HG03175 (cell line): ENCODE measurements around the gene CDC42.

ENCODE experiments used
- ATAC-seq: cut with Tn5 transposase; IDR thresholded peaks from one replicate; pipeline ENCODE4 v1.9.1; 2021; ENCODE audit warnings: mild to moderate bottlenecking, moderate library complexity; ENCODE audit not compliant: unreplicated experiment

The CDC42 gene

DNA sequence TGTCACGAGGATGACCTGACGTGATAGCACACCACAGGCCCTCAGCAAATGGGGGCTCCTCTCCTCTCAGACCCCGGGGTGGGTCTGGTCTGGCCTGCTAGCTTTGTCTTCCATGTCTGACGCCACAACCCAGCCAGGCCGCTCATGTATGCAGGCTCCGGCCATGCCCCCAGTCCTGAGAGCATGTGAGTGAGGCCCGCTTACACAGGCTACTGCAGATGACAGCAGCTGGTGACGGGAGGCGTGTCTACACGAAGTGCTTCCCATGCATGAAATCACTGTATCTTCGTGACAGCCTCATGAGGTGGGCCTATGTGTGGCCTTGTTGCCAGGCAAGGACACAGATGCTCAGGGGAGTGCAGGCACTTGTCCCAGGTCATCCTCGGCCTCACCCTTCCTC is 74.0 kb downstream of the CDC42 start:
- no peak for ATAC-seq

GRCh38 chr1:22127248-22127647 is 74.7 kb downstream of the CDC42 start:
- ATAC-seq = no peak

- no peak for ATAC-seq
These were observed 75.2 kb downstream of the CDC42 start for GRCh38 chr1:22127731-22128130.

DNA sequence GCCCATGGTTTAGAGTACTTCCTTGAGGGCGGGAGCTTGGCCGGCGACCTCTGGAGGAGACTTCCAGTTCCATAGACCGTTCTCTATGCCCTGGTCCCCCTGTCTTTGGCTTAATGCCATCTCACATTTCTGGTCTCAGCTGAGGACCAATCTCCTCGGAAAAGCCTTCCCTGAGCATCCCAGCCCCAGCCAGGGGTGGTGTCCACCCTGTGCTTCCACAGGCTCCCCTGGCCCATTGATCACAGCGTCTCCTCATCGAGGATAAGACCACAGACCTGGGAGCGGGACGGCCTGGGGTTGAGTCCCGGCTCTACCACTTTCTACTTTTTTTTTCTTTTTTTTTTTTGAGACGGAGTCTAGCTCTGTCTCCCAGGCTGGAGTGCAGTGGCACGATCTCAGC is 75.9 kb downstream of the CDC42 start:
- no peak for ATAC-seq

DNA sequence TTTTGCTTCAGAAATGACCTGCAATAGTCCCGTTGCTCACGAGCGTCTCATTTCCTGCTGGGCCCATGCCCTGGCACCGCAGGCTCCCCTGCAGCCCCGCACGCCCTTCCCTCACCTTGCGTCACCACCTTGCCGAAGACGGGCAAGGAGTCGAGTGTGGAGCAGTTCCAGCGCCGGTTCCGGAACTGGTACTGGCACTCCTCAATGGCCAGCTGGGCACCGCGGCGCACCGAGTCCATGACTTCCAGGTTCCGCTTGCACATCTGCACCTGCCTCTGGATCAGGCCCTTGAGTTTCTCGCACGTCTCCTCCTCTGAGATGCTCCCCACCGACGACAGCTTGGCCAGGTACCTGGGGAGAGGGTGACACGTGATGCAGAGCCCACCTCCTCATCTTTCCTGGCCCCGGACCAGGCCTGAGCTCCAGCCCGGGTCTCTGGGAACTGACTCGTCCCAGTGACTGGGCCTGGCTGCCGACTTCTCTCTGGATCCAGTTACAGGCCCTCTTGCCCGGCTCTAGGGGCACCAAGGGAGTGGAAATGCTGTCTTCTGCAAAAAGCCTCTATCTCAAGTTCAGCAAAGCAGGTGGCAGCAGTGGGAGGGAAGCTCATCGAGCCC is 77.1 kb downstream of the CDC42 start:
- no peak for ATAC-seq

DNA sequence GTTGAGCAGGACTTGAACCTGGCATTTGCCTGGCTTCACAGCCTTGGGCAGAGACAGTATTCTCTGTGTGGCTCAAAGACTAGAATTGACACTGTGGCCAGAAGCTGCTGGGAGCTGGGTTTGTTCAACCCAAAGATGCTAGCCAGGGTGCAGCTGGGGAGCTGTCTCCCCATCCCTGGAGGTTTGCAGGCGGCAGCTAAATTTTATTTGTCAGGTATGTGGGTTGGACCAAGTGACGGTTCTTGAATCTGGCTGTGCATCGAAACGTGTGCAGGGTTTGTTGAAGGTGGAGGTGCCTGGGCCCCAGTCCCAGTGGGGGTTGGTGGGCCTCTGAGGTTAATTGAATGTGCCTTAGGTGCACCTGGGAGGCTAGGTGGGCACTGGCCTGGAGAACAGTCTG is 78.6 kb downstream of the CDC42 start:
- no peak for ATAC-seq

DNA sequence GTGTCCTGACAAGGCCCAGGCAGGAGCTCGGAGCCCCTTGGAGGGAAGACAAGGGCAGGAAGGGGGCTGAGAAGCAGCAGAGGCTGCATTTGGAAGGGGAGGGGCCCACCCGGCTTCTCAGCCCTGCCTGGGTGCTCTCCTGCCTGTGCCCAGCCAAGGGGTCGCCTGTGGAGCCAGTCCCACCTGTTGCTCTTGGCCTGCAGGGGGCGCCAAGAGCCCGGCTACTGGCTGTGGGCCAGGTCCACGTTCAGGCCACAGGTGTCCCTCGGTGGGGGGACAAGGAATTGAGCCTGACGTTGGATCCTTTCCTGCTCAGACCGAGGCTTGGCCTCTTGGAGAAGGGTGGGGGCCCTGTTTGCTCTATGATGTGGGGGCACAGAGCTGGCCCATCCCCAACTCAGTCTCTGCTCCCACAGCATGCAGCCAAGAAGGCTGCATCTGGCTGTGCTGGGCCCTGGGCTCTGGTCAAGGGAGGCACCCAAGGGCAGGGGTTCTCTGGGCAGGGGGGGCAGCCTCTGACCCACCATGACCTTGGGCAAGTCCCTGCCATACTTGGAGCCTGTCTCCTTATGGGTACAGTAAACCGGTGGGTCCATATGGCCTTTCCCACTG is 79.5 kb downstream of the CDC42 start:
- ATAC-seq = no peak

- no peak for ATAC-seq
These were observed 80.2 kb downstream of the CDC42 start for GRCh38 chr1:22132517-22133235.

DNA sequence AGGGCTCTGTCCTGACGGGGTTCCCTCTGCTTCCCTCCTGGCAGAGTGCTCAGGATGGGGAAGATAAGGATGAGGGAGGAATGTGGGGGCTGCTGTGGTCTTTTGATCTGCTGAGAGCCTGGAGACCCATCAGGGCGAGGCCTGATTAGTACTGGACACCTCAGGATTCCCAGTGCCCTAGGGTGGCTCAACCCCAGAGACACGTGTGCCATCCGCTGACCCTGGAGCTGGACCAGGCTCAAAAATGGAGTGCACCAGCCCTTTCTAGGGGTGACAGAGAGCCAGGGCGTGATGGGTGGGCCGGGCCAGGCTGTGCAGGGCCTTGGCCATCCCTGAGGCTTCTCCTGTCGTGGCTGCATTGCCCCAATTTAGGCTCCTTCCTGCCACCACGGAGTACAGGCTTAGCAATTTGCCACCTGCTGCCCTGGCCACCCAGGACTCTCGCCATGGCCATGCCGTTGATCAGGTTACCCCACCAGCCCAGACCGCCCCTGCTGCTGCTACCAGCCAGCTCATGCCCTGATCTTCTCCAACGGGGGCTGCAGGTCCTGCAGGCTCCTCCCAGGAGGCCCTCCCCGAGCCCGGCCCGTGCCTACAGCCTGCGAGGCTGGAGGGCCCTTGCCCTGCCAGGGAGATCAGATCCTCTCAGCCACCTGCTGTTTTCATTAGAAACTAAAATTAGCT is 80.9 kb downstream of the CDC42 start:
- no peak for ATAC-seq

DNA sequence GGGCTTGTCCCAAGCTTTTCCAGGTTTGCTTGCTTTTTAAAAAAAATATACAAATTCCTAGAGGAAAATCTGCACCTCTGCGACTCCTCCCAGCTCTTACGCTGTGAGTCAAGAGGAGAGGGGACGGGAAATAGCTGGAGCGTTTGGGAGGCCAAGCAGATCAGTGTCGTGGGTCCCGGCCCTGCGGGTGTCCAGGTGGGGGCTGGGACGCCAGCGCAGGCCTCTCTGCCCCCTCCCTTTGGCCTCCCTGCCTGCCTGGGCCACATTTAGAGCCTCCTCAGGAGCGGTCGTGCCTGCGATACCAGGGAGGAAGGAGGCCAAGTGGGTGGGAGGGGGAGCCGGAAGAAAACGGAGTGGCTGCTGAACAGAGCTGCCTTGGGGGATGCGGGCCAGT is 81.4 kb downstream of the CDC42 start:
- no peak for ATAC-seq

- no peak for ATAC-seq
These were observed 84.7 kb downstream of the CDC42 start for GRCh38 chr1:22137004-22137720.

DNA sequence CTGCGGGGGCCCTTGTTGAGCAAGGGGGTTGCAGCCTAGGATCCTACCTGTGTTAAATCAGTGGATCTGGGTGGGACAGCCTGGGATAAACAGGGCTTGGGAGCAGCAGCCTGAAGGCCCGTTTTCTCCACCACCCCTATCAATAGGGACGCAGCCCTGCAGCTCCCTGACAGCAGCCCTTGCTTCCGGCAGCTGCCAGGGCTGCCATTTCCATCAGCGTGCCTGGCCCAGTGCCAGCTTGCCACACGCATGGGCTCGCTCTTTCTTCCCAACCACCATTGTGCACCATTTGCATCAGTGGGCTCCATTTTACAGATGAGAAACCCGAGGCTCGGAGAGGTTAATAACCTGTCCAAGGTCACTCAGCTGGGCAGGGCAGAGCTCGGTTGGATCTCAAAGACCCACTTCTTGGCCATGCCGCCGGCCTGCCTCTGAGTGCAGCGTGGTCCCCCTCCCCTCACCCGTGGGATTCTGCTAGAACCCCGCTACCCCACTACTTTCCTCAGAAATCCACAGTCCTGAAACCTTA is 86.6 kb downstream of the CDC42 start:
- ATAC-seq = no peak

DNA sequence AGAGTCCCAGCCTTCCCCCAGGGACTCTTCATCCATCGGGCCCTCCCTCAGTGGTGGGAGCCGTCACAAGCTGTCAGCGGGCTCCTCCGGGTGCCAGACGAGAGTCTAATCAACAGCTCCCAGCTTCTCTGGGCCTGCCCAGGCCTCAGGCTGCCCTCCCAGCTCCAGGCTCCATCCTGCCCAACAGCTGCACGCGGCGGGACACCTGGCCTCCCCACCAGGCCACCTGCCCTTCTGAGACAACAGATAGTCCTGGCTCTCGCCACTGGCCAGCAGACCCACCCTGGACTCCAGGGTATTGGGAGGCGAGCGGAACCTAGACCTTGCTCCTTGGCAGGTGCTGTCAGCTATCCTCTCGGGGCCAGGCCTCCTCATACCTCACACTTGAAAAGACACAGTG is 87.3 kb downstream of the CDC42 start:
- ATAC-seq = no peak
